ENCODE data around the gene PPM1J.

PPM1J gene

GRCh38 chr1:112687361-112687760 is 27.8 kb downstream of the PPM1J start:
- DNase-seq (ENCODE audit: low spot score), result no peak

DNA sequence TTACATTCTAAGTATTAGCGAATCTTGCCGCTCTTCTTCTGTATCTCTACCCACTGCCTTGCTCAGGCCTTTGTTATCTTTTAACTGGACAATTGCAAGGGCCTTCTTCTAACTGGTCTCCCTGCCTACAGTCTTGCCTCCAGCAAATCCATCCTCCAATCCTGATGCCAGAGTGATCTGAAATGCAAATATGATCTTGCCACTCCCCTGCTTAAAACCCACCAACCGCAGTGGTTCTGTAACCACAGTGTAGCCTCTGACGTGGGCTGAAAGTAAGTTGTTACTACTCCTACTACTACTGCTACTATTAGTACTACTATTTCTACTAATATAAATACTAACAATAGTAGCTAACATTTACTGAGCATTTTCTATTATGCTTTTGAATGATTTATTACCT is 28.3 kb downstream of the PPM1J start:
- no peak for DNase-seq (ENCODE audit: low spot score)

- DNase-seq (ENCODE audit: low spot score), result no peak
These were observed 28.7 kb downstream of the PPM1J start for GRCh38 chr1:112686417-112686816.

DNA sequence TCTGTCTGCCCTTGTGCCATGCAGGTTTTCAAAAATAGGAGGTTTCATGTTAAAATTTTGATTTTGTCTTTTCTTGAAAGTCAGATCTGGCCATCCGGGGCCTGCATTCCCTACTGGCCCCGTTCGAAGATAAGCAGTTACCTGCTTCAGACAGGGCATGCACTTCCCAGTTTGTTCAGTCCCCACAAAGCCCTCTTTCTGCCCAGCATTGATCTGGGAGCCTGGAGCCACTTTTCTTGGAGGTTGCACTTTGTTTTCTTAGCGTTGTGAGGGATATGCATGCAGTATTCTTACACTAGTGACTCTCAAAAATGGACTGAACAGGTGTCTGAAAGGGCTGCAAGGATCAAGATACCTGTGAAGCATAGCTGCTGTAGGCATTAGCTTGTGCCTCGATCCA is 29.2 kb downstream of the PPM1J start:
- no peak for DNase-seq (ENCODE audit: low spot score)

DNA sequence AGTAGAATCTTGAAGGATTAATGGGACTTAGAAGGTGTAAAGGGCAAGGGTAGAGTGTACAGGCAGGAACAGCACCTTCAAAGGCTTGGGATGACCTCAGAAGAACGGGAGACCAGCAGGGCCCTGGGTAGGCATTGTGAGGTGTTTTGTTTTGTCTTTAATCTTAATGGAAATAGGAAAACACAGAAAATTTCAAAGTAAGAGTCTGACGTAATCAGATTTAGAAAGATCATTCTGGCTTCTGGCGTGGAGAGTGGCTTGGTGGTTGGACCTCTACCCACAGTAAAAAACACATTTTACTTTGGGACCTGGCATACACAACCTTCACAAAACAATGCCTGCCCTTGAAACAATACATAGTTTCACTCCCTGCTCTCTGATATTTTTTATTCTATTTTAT is 36.5 kb downstream of the PPM1J start:
- no peak for DNase-seq (ENCODE audit: low spot score)

GRCh38 chr1:112677501-112677900 is 37.6 kb downstream of the PPM1J start:
- no peak for DNase-seq (ENCODE audit: low spot score)

DNA sequence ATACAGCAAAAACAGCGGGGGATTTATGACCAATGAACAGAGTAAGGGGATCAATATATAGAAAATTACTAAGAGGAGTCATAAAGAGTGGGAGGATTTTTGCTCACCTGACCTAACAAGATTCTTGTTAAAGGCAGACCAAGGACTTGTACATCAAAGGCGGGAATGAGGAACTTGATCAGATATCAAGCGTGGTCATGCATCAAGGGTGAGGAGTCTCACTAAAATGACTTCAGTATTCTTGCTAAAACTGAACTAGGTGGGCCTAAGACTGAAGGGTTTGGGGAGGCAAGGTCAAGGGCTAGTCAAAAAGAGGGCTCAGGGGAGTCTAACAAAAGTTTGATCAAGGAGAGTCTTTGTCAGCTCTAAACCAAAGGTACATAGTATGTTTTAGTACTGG is 38.6 kb downstream of the PPM1J start:
- DNase-seq (ENCODE audit: low spot score), result no peak

DNA sequence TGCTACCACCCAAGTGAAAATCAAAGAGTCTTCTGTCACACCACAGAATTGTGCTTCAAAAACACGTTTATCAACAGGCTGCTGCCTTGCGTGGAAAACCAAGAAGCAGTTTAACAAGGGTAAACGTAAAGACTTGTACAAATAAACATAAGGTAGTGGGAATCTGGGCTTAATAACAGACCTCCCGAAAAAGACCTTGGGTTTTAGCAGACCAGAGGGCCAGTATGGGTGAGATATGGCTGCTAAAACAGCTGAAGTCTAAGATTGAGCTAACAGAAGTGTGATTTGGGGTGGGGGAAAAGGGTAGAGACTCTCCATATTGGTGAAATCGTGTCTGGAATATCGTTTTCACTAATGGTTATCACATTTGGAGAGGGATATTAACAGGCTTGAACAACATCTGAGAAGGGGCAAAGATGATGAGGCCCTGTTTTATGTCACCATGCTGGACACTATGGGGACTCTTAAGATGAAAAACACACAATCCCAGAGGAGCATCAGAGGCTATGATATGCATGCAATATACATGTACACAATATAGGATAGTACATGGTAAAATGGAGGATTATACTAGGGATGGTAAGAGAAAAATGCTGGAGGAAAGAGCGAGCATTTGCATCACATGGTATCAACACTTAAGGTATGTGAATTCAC is 39.3 kb downstream of the PPM1J start:
- DNase-seq (ENCODE audit: low spot score), result no peak

DNA sequence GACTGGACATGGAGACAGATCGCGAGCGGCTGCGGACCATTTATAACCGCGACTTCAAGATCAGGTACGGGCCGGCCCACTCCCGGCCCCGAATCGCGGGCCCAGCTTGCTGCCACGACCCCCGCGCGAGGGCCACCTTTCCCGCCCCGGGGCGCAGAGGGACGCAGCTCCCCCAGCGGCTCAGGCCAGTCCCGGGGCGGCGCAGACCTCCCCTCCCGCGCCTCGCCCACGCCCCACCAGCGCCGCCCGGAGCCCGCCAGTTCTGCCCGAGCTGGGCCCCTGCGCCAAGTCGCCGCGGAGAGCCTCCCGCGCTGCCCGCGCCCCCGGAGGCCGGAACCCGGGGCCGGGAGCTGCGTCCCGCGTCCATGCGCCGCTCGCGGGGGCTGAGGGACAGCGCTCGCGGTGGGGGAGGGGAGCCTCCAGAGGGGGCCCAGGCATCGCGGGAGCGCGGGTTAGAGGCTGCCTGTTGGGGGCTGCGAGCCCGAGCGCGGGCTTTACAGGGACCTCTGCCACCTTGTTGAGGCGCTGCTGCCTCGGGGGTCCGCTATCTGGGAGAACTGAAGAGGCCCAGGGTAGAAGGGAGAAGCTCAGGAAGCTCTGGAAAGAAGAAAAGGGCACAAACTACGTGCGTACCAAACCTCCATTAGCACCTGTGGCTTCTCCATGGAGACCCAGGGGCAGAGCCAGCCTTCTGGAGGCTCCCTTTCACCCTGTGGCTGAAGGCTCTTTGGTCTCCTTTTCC is 40.0 kb downstream of the PPM1J start:
- DNase-seq (ENCODE audit: low spot score), result peak; percentile 56

DNA sequence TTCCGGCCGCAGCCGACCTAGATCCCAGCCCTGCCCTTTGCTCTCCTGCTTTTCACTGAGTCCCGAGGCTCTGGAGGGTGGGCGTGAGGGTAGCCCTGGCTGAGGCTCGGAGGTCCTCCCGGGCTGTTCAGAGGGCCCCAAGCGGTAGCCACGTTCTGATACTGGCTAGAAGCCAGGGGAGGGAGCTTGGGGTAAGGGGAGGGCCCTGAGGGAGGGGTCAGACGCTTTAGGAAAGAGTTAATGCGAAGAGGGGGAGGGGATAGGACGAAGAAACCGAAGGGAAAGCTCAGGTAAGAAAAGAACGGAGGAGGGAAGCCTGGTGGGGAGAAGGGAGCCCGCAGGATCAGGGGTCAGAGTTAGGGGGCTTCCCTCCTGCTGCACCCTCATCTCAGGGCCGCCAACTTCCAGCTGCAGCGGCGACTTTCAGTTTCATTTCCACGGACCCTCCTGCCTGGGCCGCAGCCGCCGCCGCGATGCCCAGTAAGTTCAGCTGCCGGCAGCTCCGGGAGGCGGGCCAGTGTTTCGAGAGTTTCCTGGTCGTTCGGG is 40.6 kb downstream of the PPM1J start, which contains the start of gene MOV10:
TSS of gene MOV10 (plus strand) at position 220 of the 546 bp plus-strand sequence. CDS start at position 474, 254 bp downstream.
- DNase-seq (ENCODE audit: low spot score), result peak; percentile 59

GRCh38 chr1:112673592-112674439 is 41.3 kb downstream of the PPM1J start:
- DNase-seq (ENCODE audit: low spot score), result peak; percentile 48

- no peak for DNase-seq (ENCODE audit: low spot score)
These were observed 42.3 kb downstream of the PPM1J start for GRCh38 chr1:112672842-112673241.

DNA sequence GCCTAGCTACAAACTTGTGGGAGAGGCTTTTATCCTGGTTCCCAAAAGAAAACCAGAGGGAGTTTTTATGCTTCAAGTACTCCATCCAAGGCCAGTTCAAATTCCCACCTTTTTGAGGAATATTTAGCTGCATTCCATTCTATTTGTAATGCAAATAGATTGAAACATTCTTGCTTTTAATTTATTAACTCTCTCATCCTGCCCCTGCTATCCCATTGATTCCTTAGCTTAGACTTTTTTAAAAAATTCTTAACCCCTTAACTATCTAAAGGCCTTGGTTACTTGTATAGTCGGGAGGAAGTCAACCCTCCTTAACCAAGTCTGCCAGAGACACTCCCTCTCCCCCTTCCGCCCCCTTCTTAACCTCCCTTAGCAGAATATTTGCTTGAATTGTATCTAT is 43.1 kb downstream of the PPM1J start:
- no peak for DNase-seq (ENCODE audit: low spot score)

GRCh38 chr1:112666946-112667345 is 48.2 kb downstream of the PPM1J start:
- no peak for DNase-seq (ENCODE audit: low spot score)

DNA sequence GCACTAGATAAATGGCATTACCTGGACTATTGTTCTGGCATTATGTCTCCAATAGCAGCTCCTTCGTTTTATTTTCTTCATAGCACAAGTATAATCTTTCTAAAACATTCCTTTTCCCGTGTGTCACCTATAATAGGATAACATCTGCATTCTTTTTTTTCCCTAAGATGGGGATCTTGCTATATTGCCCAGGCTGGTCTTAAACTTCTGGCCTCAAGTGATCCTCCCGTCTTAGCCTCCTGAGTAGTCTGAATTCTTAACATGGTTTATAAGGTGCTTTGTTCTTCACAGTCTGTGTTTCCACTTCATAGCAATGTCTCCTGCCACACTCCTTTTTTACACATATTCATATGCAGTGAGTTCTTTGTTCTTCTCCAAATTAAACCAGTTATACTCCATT is 49.3 kb downstream of the PPM1J start:
- DNase-seq (ENCODE audit: low spot score), result no peak
